ENCODE data around the gene L3MBTL2.

DNA sequence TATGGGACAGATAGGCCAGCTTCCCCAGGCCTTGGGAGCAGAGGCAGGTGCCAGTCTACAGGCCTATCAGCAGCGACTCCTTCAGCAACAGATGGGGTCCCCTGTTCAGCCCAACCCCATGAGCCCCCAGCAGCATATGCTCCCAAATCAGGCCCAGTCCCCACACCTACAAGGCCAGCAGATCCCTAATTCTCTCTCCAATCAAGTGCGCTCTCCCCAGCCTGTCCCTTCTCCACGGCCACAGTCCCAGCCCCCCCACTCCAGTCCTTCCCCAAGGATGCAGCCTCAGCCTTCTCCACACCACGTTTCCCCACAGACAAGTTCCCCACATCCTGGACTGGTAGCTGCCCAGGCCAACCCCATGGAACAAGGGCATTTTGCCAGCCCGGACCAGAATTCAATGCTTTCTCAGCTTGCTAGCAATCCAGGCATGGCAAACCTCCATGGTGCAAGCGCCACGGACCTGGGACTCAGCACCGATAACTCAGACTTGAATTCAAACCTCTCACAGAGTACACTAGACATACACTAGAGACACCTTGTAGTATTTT is 26.6 kb upstream of the L3MBTL2 start:
- TF ChIP-seq POLR2A (IDR thresholded peaks at IDR 0.05; ENCODE audit: low read depth, low read length): no peak
- TF ChIP-seq POLR2AphosphoS5 (IDR thresholded peaks at IDR 0.05; ENCODE audit: low read depth, low read length): no peak
